Endothelial cell of umbilical vein (primary cell): ENCODE measurements around the gene SPRED2. TPM values are rescaled to one million over a fixed set of nuclear protein-coding genes. Genes with fewer than 3 reads are reported as not detected.

Experiments used
- BruUV-seq: library from RNA; stranded (reverse); fragments of 400-500 nt; replicated peaks from 2 replicates; lab custom pipeline; 2021; lab: Mats Ljungman, UMichigan
- CTCF ChIA-PET: fragments of 300-600, 350-600 bp; sonication (Branson Sonifier 250); formaldehyde crosslinking; loops from one replicate; lab custom pipeline; 2021; ENCODE audit warnings: antibody characterized with exemption, inconsistent platforms; lab: Charles Lee
- POLR2A ChIA-PET: fragments of 300-600, 350-600 bp; sonication (Branson Sonifier 250); formaldehyde crosslinking; loops from one replicate; lab custom pipeline; 2021; ENCODE audit warnings: antibody characterized with exemption, inconsistent platforms; lab: Charles Lee
- DNase-seq: peaks from one replicate; pipeline ENCODE4 v3.0.0-alpha.2; 2011; ENCODE audit warnings: low read depth, low spot score
- FAIRE-seq: peaks from 2 replicates; lab custom pipeline; 2011; peaks lifted over from hg19 to GRCh38; lab: Jason Lieb, UNC
- H2AFZ ChIP-seq: 2 replicates; pipeline ENCODE4 v1.6.0; 2012; ENCODE audit warnings: low read depth, low read length, control low read depth, inconsistent platforms
- H3K27ac ChIP-seq: 2 replicates; pipeline ENCODE4 v1.5.1; 2011; ENCODE audit warnings: low read depth, mild to moderate bottlenecking, control low read depth, low read length, moderate library complexity; ENCODE audit not compliant: insufficient read depth
- H3K27me3 ChIP-seq, 2 experiments: 2 replicates each; pipeline versions ENCODE4 v1.6.0 to v1.6.1; 2011; ENCODE audit warnings: low read length in 2 of 2, mixed read lengths in 1 of 2; ENCODE audit not compliant: control insufficient read depth in 2 of 2, insufficient read depth in 2 of 2
- H3K36me3 ChIP-seq, 2 experiments: 2 replicates in 1 of 2; 3 replicates in 1 of 2; pipeline ENCODE4 v1.5.1; 2011; ENCODE audit warnings: low read length in 2 of 2, mild to moderate bottlenecking in 1 of 2, moderate library complexity in 1 of 2; ENCODE audit not compliant: control insufficient read depth in 2 of 2, insufficient read depth in 2 of 2; ENCODE audit errors: extremely low read depth in 1 of 2
- H3K4me1 ChIP-seq: 3 replicates; pipeline ENCODE4 v1.5.1; 2011; ENCODE audit warnings: mild to moderate bottlenecking, low read length; ENCODE audit not compliant: control insufficient read depth, insufficient read depth; ENCODE audit errors: extremely low read depth
- H3K4me2 ChIP-seq: 2 replicates; pipeline ENCODE4 v1.6.1; 2011; ENCODE audit warnings: low read length, control low read depth, mixed read lengths; ENCODE audit not compliant: insufficient read depth
- H3K4me3 ChIP-seq, 3 experiments: fragments of 200-600 bp in 1 of 3; sonication (generic), shearing (Covaris generic) in 1 of 3; replicated peaks in 1 of 3; 2 replicates each; pipeline ENCODE4 v1.5.1; 2011 to 2016; ENCODE audit warnings: control low read depth in 3 of 3, low read length in 3 of 3, mild to moderate bottlenecking in 2 of 3, inconsistent platforms in 1 of 3, low read depth in 1 of 3, moderate library complexity in 1 of 3; ENCODE audit not compliant: insufficient read depth in 1 of 3
- H3K79me2 ChIP-seq: 2 replicates; pipeline ENCODE4 v1.6.0; 2012; ENCODE audit warnings: low read length, inconsistent platforms; ENCODE audit not compliant: control insufficient read depth, insufficient read depth
- H3K9ac ChIP-seq: replicated peaks from 2 replicates; pipeline ENCODE3; 2011; ENCODE audit warnings: low read length, control low read depth; ENCODE audit not compliant: insufficient read depth; ENCODE audit errors: extremely low read depth
- H3K9me1 ChIP-seq: replicated peaks from 3 replicates; pipeline ENCODE4 v1.6.0; 2011; ENCODE audit warnings: mild to moderate bottlenecking, low read length; ENCODE audit not compliant: control insufficient read depth, insufficient read depth; ENCODE audit errors: extremely low read depth
- H3K9me3 ChIP-seq: replicated peaks from 2 replicates; pipeline ENCODE4 v1.5.1; 2012; ENCODE audit warnings: low read length, inconsistent platforms; ENCODE audit not compliant: control insufficient read depth, insufficient read depth
- H4K20me1 ChIP-seq: replicated peaks from 2 replicates; pipeline ENCODE3; 2011; ENCODE audit warnings: mild to moderate bottlenecking, low read length; ENCODE audit not compliant: control insufficient read depth, insufficient read depth; ENCODE audit errors: extremely low read depth
- CTCF ChIP-seq, 2 donors: IDR thresholded peaks; 1 replicate in 1 of 2; 2 replicates in 1 of 2; pipeline ENCODE4 v1.5.1; 2011; ENCODE audit warnings: low read length in 2 of 2, mild to moderate bottlenecking in 2 of 2, moderate library complexity in 2 of 2, control low read depth in 1 of 2, inconsistent platforms in 1 of 2, low read depth in 1 of 2; ENCODE audit not compliant: insufficient read depth in 1 of 2; ENCODE audit errors: extremely low read depth in 1 of 2
- EZH2 ChIP-seq: IDR thresholded peaks from 2 replicates; pipeline ENCODE4 v1.6.1; 2012; ENCODE audit warnings: borderline replicate concordance, low read depth, mild to moderate bottlenecking, moderate library complexity, low read length, inconsistent platforms; ENCODE audit not compliant: severe bottlenecking
- FOS ChIP-seq: IDR thresholded peaks from 2 replicates; pipeline ENCODE4 v1.6.1; 2011; ENCODE audit warnings: mild to moderate bottlenecking, low read length, moderate library complexity, borderline replicate concordance; ENCODE audit not compliant: insufficient read depth
- GATA2 ChIP-seq: IDR thresholded peaks from 2 replicates; pipeline ENCODE4 v1.7.0; 2011; ENCODE audit warnings: low read depth, mild to moderate bottlenecking, moderate library complexity, mixed read lengths, low read length; ENCODE audit not compliant: insufficient read length, insufficient read depth
- JUN ChIP-seq: IDR thresholded peaks from 2 replicates; pipeline ENCODE4 v1.6.1; 2011; ENCODE audit warnings: borderline replicate concordance, low read depth; ENCODE audit not compliant: insufficient read length, insufficient read depth
- MAX ChIP-seq: IDR thresholded peaks from 2 replicates; pipeline ENCODE4 v1.6.1; 2011; ENCODE audit not compliant: insufficient read depth, insufficient read length
- MYC ChIP-seq: IDR thresholded peaks from one replicate; pipeline ENCODE4 v1.6.1; 2011; ENCODE audit warnings: mild to moderate bottlenecking, low read depth, low read length
- POLR2A ChIP-seq: IDR thresholded peaks from 2 replicates; pipeline ENCODE4 v1.6.1; 2012; ENCODE audit warnings: low read depth, mild to moderate bottlenecking, control low read depth, low read length
- POLR2AphosphoS5 ChIP-seq: IDR thresholded peaks from 2 replicates; pipeline ENCODE4 v1.6.1; 2012; ENCODE audit warnings: low read depth, mild to moderate bottlenecking, control low read depth, low read length, moderate library complexity; ENCODE audit not compliant: insufficient read depth
- dilution Hi-C: fragments of 300-500 bp; cut with MboI; formaldehyde crosslinking; loops from one replicate; pipeline ENCODE4 v1.15.0; 2019; ENCODE audit warnings: low sequenced_read_pairs; ENCODE audit not compliant: extremely low pct_ligation_motif_present
- intact Hi-C: fragments of 100-400 bp; cut with micrococcal nuclease; formaldehyde crosslinking; loops from one replicate; pipeline ENCODE4 v1.10.0; 2022
- polyA plus RNA-seq, 4 experiments: library from polyadenylated mRNA; depleted of rRNA in 3 of 4; stranded (reverse) in 3 of 4; unstranded in 1 of 4; fragments of >200 nt; gene quantifications; 2 replicates each; pipeline versions ENCODE4 v1.2.1 to v1.2.3, GENCODE V29; 2011 to 2012; ENCODE audit warnings: missing spikeins in 1 of 4
- total RNA-seq: library from RNA; stranded (reverse); gene quantifications from 2 replicates; pipeline ENCODE4 v1.2.3, GENCODE V29; 2021

Gene SPRED2
- total and polyA plus RNA-seq, 2 donors (not counting 3 experiments of a cell fraction or from before 2014, with no cell fraction given), result 3.6 to 9.6 TPM

- no TSS peak for BruUV-seq
- Histone ChIP-seq H3K9me1 (no peaks in the 10 kb centered on the region), H3K4me3 (no peak overlapping the region), H3K4me1 (no peaks in the 10 kb centered on the region), H3K36me3 (no peaks in the 10 kb centered on the region), H3K9me3 (no peaks in the 10 kb centered on the region), H2AFZ (no peak overlapping the region), H4K20me1 (no peaks in the 10 kb centered on the region), H3K4me2 (no peak overlapping the region), H3K27me3 (peaks cover 6 to 10% of the 10 kb centered on the region in 2 experiments), H3K79me2 (no peaks in the 10 kb centered on the region), H3K27ac (no peak overlapping the region), H3K9ac (no peak overlapping the region)
- FAIRE-seq, result no peak
- CTCF ChIA-PET, result interaction anchor here (1.2 to 2.3 kb wide), 2 partner anchors 8 to 11 kb away, joined by 4 to 7 read pairs; no protein-coding TSS in a partner anchor
- POLR2A ChIA-PET, result no interaction called here
- DNase-seq, result no peak
- dilution Hi-C loops, result no loop called here
- TF ChIP-seq POLR2AphosphoS5, result no peak
- no peak for TF ChIP-seq CTCF (IDR thresholded peaks at IDR 0.05; ENCODE audit: extremely low read depth in 1 of 2, insufficient read depth in 1 of 2, low read depth in 1 of 2, low read length in 2 of 2)
- no peak for TF ChIP-seq JUN
- no peak for TF ChIP-seq GATA2
- TF ChIP-seq MAX, result no peak
- no peak for TF ChIP-seq FOS
- TF ChIP-seq MYC, result no peak
- no peak for TF ChIP-seq POLR2A
- no peak for TF ChIP-seq EZH2
- intact Hi-C loops, result no loop called here
Observed at GRCh38 chr2:65465124-65465523, 32.7 kb upstream of the SPRED2 start.
